K562 (cell line): ENCODE results near the gene ADAM8. TPM values are rescaled to one million over a fixed set of nuclear protein-coding genes. Genes with fewer than 3 reads are reported as not detected.

Experiments used
- ATF7 ChIP-seq: fragments of 450-650 bp; IDR thresholded peaks from 2 replicates; pipeline ENCODE4 v1.7.1; 2014; ENCODE audit warnings: mild to moderate bottlenecking, moderate library complexity
- BCOR ChIP-seq: fragments of 450-650 bp; IDR thresholded peaks from 2 replicates; pipeline ENCODE4 v1.6.1; 2016
- C11orf30 ChIP-seq: fragments of 450-650 bp; IDR thresholded peaks from 2 replicates; pipeline ENCODE4 v1.6.1; 2016; ENCODE audit warnings: low read depth, mild to moderate bottlenecking
- E2F6 ChIP-seq, 2 experiments: IDR thresholded peaks; 2 replicates each; pipeline ENCODE4 v1.6.1; 2011; ENCODE audit warnings: borderline replicate concordance in 1 of 2, control low read depth in 1 of 2, low read depth in 1 of 2, low read length in 1 of 2, mild to moderate bottlenecking in 1 of 2, mixed read lengths in 1 of 2, moderate library complexity in 1 of 2; ENCODE audit not compliant: insufficient read depth in 1 of 2, insufficient read length in 1 of 2, poor library complexity in 1 of 2, severe bottlenecking in 1 of 2; ENCODE audit errors: extremely low read depth in 1 of 2
- KAT7 ChIP-seq: sonication (generic); formaldehyde crosslinking; IDR thresholded peaks from 2 replicates; pipeline ENCODE4 v1.8.0; 2022; ENCODE audit warnings: missing genetic modification reagents, mild to moderate bottlenecking, borderline replicate concordance
- MECOM ChIP-seq: fragments of 250-450 bp; sonication (Bioruptor Pico); IDR thresholded peaks from 2 replicates; pipeline ENCODE4 v1.8.0; 2022; ENCODE audit warnings: inconsistent platforms
- NONO ChIP-seq, 2 experiments: fragments of 200-400 bp in 1 of 2; fragments of 450-650 bp in 1 of 2; formaldehyde crosslinking in 1 of 2; IDR thresholded peaks; 2 replicates each; pipeline ENCODE4 v1.6.1; 2017; ENCODE audit warnings: low read depth in 2 of 2, mild to moderate bottlenecking in 2 of 2, moderate library complexity in 2 of 2, low read length in 1 of 2
- PCBP2 ChIP-seq: fragments of 200-400 bp; formaldehyde crosslinking; IDR thresholded peaks from 2 replicates; pipeline ENCODE4 v1.6.1; 2018; ENCODE audit warnings: low read length, low read depth, mild to moderate bottlenecking, moderate library complexity; ENCODE audit not compliant: poor library complexity, severe bottlenecking
- PTTG1 ChIP-seq: fragments of 450-650 bp; IDR thresholded peaks from 2 replicates; pipeline ENCODE4 v1.6.1; 2016; ENCODE audit warnings: low read depth, mild to moderate bottlenecking, missing genetic modification characterization, missing compliant biosample characterization
- RBBP5 ChIP-seq: fragments of 200-600 bp; sonication (generic); IDR thresholded peaks from 2 replicates; pipeline ENCODE4 v1.6.1; 2012; ENCODE audit warnings: borderline replicate concordance, mild to moderate bottlenecking, low read length, control low read depth, inconsistent platforms; ENCODE audit not compliant: insufficient read depth, poor library complexity, severe bottlenecking
- SRSF7 ChIP-seq: fragments of 200-400 bp; formaldehyde crosslinking; optimal IDR thresholded peaks from 2 replicates; pipeline ENCODE3; 2017; ENCODE audit warnings: mild to moderate bottlenecking, low read depth, low read length
- STAT6 ChIP-seq: sonication (generic); formaldehyde crosslinking; IDR thresholded peaks from 2 replicates; pipeline ENCODE4 v1.8.1; 2023; ENCODE audit warnings: mild to moderate bottlenecking, missing genetic modification reagents
- TAF1 ChIP-seq: IDR thresholded peaks from 2 replicates; pipeline ENCODE4 v1.6.1; 2011; ENCODE audit warnings: mild to moderate bottlenecking, low read length, moderate library complexity; ENCODE audit not compliant: insufficient read depth, control insufficient read depth, severe bottlenecking; ENCODE audit errors: extremely low read depth
- TCF7L2 ChIP-seq: fragments of 150-350 bp; IDR thresholded peaks from 2 replicates; pipeline ENCODE4 v1.6.1; 2016; ENCODE audit warnings: low read depth, mild to moderate bottlenecking, low read length, moderate library complexity
- TCFL5 ChIP-seq: fragments of 250-450 bp; sonication (Bioruptor Pico); conservative IDR thresholded peaks from 2 replicates; pipeline ENCODE4 v1.6.1; 2021; ENCODE audit warnings: mild to moderate bottlenecking, moderate library complexity, matching md5 sums
- ZNF175 ChIP-seq: fragments of 200-800 bp; sonication (Bioruptor generic); IDR thresholded peaks from 2 replicates; pipeline ENCODE4 v1.6.1; 2016; ENCODE audit warnings: low read depth, mild to moderate bottlenecking, missing genetic modification characterization, missing compliant biosample characterization
- ZNF239 ChIP-seq: fragments of 250-450 bp; sonication (Bioruptor Pico); IDR thresholded peaks from 2 replicates; pipeline ENCODE4 v1.4.0; 2020; ENCODE audit warnings: mild to moderate bottlenecking
- ZNF274 ChIP-seq: IDR thresholded peaks from 2 replicates; pipeline ENCODE4 v1.6.1; 2011; ENCODE audit warnings: low read depth, mild to moderate bottlenecking, low read length, moderate library complexity, borderline replicate concordance
- polyA plus RNA-seq, 8 experiments: library from polyadenylated mRNA; depleted of rRNA in 4 of 8; stranded (reverse) in 5 of 8; unstranded in 3 of 8; fragments of >200 nt; fragmentation: Nextera tagmentation in 2 of 8; fragmentation: Illumina TruSeq in 1 of 8; extraction: Ambion mirVana in 2 of 8; extraction: Trizol in 1 of 8; gene quantifications; 2 replicates each; pipeline versions ENCODE4 v1.2.1 to v1.2.3, GENCODE V29; 2011 to 2014; ENCODE audit warnings: inconsistent platforms in 1 of 8, missing spikeins in 1 of 8
- total RNA-seq, 7 experiments: library from RNA; depleted of rRNA in 6 of 7; stranded (reverse); fragments of >200 nt in 6 of 7; fragmentation: Illumina TruSeq in 2 of 7; extraction: Trizol in 2 of 7; gene quantifications; 2 replicates each; pipeline versions ENCODE4 v1.2.1 to v1.2.3, GENCODE V29; 2011 to 2021; ENCODE audit warnings: low replicate concordance in 1 of 7

The ADAM8 gene
- total and polyA plus RNA-seq, 9 of the 15 experiments (the other 6 are each of a cell fraction or from before 2014, with no cell fraction given) = 0.07 to 7.0 (median 1.1) TPM

DNA sequence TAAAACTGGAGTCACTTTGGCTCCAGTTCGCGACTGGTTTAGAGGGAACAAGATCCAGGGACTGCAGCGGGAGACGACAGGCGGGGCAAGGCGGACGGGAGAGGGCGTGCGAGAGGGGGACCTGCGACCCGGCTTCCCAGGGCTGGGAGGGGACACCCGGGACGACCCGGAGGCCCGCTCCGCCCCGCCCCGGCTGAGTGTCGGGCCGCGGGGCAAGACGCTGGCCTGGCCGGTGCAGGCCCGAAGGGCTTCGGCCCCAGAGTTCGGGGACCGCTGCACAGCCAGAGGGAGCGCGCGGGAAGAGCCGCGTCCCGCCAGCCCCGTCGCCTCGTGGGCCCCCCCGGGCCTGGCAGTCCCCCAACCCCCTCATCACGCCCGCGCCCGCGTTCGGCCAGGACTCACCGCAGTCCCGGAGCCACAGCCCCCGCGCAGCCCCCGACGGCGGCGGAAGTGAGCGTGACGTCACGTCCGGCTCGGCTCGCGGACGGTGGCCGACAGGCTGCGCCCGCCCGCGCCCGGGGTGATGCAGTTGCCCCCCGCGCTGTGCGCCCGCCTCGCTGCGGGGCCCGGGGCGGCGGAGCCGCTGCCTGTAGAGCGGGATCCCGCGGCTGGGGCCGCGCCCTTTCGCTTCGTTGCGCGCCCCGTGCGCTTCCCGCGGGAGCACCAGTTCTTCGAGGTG lies 31.9 kb upstream of the ADAM8 start, which contains the start of the genes TUBGCP2 and ZNF511 (continued):
- peak; percentile 28 to 82 for TF ChIP-seq E2F6 (IDR thresholded peaks at IDR 0.05; ENCODE audit: borderline replicate concordance in 1 of 2, extremely low read depth in 1 of 2, insufficient read depth in 1 of 2, insufficient read length in 1 of 2, low read depth in 1 of 2, low read length in 1 of 2, poor library complexity in 1 of 2, severe bottlenecking in 1 of 2)
- TF ChIP-seq TCF7L2 = no peak
- no peak for TF ChIP-seq BCOR
- TF ChIP-seq TCFL5 (CRISPR knock-in tag) = no peak
- TF ChIP-seq ZNF239 = no peak
- peak; percentile 95 for TF ChIP-seq ATF7
- no peak for TF ChIP-seq STAT6 (CRISPR knock-in tag)
- no peak for TF ChIP-seq MECOM (CRISPR knock-in tag)
- no peak for TF ChIP-seq ZNF274
- no peak for TF ChIP-seq ZNF175 (CRISPR knock-in tag)
- no peak for TF ChIP-seq SRSF7
- no peak for TF ChIP-seq PCBP2
- peak; percentile 51; the same call in 1 of the 2 replicates for TF ChIP-seq C11orf30
- peak; percentile 89 for TF ChIP-seq RBBP5
- TF ChIP-seq TAF1 = peak; percentile 60
- TF ChIP-seq PTTG1 = no peak
- peak; percentile 49; the same call in 1 of the 2 replicates for TF ChIP-seq KAT7 (CRISPR knock-in tag)
- peak; percentile 50 to 78 for TF ChIP-seq NONO (IDR thresholded peaks at IDR 0.05; ENCODE audit: low read depth in 2 of 2, low read length in 1 of 2)
